HG02981 (cell line): ENCODE measurements around the gene HLA-DRA.
"Not testable (repeated sequence)": the region's sequence is repeated elsewhere in the genome, so short reads cannot be mapped to it uniquely, and the experiment has no call there.

Experiments used
- ATAC-seq: cut with Tn5 transposase; IDR thresholded peaks from one replicate; pipeline ENCODE4 v1.9.1; 2021; ENCODE audit warnings: mild to moderate bottlenecking, moderate library complexity; ENCODE audit not compliant: unreplicated experiment

Gene HLA-DRA

GRCh38 chr6:32430179-32430578, 9.5 kb upstream of the HLA-DRA start:
- no peak for ATAC-seq

GRCh38 chr6:32431142-32431541, 8.5 kb upstream of the HLA-DRA start:
- no peak for ATAC-seq

- ATAC-seq: no peak
Measured at GRCh38 chr6:32432050-32432450, 7.6 kb upstream of the HLA-DRA start.

GRCh38 chr6:32433950-32434349, 5.7 kb upstream of the HLA-DRA start:
- not testable (repeated sequence) for ATAC-seq

DNA sequence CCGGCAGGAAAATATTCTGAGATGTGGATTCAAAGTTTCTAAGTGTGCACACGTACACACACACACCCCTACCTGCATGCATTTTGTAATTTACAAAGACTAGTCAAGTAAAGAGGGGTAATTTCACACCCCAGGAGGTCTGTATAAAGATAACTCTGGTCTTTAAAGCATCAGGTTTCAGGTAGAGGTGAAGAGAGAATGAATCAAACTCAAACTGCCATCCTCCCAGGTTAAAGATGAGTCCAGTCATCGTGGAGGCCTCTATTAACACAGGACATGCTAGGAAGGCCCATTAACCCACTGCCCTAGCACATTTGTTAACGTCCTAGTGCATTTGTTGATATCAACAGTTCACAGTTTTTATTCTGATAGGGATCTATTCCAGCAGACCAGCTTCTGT, 3.5 kb upstream of the HLA-DRA start:
- ATAC-seq: no peak

DNA sequence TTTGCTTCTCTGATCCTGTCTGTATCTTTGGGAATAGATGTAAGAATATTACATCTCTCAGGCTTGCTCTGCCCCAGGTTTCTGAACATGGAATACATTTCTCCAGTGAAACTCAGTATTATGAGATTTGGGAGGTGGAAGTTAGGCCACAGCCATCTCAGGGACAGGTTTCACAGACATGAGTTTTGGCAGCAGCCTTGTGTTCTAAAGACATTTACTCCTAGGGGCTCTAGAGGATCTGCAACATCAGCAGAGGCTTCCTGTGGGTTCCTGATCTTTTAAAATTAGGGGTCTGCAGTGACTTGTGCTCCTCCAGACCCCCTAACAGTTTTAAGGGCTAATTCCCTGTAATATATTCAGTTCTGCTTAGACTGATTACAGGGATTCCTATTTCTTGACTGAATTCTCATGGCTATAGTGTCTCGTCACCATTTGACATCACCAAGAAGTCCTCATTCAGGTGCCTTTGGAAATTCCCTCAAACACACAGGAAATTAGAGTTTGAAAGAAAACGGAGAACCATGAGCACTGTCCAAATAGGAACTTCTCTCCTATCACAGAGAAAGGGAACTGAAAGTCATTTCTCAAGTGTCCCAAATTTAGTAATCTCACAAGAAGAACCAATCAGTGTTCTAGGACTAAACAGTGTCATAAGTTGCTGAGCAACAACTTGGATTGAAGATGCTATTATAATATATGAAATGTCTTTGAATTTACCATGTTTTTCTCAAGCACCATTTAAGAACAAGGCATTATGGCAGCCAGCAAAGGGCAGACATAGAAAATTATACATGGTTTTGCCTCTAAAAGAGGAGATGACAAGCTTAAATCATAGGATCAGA, 2.5 kb upstream of the HLA-DRA start:
- peak; percentile 55 for ATAC-seq

- ATAC-seq: no peak
Measured at GRCh38 chr6:32439139-32439538, 548 bp upstream of the HLA-DRA start.

DNA sequence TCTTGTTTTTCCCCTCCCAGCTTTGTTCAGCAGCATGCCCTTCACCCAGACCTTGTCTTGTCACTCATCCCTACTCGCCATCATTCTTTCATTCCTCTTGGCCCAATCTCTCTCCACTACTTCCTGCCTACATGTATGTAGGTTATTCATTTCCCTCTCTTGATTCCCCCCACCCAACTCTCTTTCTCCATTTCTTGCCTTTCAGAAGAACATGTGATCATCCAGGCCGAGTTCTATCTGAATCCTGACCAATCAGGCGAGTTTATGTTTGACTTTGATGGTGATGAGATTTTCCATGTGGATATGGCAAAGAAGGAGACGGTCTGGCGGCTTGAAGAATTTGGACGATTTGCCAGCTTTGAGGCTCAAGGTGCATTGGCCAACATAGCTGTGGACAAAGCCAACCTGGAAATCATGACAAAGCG, 2.6 kb downstream of the HLA-DRA start:
- ATAC-seq: no peak

- no peak for ATAC-seq
Measured at GRCh38 chr6:32442977-32443552, 3.4 kb downstream of the HLA-DRA start.

GRCh38 chr6:32444433-32444832, 4.7 kb downstream of the HLA-DRA start:
- ATAC-seq: no peak

- no peak for ATAC-seq
Measured at GRCh38 chr6:32445321-32445854, 5.7 kb downstream of the HLA-DRA start.

GRCh38 chr6:32447932-32448331, 8.2 kb downstream of the HLA-DRA start:
- no peak for ATAC-seq

GRCh38 chr6:32449088-32449736, 9.5 kb downstream of the HLA-DRA start:
- no peak for ATAC-seq

- no peak for ATAC-seq
Measured at GRCh38 chr6:32457054-32457453, 17.4 kb downstream of the HLA-DRA start.

DNA sequence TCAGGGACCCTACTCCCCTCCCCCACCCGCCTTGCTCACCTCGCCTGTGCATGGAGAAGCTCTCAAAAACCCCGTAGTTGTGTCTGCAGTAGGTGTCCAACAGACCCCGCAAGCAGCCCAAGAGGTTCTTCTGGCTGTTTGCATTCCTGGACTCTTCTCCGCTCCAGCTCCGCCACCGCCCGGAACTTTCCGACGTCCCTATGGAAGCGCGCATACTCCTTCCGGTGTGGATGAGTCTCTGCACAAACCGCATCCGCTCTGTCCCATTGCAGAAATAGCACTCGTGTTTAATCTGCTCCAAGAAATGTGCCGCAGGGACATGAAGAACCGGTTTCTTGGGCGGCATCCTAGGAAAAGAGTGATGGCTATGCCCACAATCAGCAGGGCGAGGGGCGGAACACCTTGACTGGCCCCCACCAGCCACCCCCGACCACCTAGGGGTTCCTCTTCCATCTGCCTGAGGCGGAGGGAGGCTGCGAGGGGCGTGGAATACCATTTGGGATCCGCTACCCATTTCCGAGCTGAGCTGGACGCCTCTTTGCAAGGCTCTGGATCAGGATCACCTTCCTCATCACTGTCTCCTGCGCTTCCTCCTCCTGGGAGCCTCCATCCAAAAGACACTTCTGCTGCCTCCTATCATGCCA, 20.2 kb downstream of the HLA-DRA start:
- no peak for ATAC-seq

DNA sequence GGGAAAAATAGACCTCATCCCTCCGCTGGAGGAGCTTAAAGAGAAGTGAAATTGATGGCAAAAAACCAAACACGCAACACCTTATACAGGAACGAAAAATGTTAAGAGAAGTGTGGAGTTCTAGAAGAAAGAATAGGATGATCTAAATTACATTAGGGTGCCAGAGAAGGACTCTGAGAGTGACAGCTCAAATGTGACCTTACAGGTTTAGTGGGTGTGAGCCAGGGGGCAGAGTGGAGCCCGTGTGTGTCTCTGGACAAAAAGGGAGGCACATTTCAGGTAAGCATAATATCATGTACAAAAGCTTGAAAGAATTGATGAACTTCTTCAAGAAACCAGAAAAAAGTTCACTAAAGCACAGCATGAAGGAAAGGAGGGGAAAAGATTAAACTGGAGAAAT, 20.8 kb downstream of the HLA-DRA start:
- ATAC-seq: no peak

DNA sequence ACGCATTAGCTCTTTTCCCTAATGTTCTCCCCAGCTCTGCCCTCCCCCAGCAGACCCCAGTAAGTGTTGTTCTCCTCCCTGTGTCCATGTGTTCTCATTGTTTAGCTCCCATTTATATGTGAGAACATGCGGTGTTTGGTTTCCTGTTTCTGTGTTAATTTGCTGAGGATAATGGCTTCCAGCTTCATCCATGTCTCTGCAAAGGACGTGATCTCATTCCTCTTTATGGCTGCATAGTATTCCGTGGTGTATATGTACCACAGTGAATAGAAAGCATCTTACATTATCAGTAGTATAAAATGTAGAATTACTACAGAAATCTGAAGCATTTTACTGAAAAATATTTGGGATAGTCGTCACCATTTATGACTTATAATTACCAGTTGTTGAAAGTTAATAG, 21.8 kb downstream of the HLA-DRA start:
- ATAC-seq: no peak

DNA sequence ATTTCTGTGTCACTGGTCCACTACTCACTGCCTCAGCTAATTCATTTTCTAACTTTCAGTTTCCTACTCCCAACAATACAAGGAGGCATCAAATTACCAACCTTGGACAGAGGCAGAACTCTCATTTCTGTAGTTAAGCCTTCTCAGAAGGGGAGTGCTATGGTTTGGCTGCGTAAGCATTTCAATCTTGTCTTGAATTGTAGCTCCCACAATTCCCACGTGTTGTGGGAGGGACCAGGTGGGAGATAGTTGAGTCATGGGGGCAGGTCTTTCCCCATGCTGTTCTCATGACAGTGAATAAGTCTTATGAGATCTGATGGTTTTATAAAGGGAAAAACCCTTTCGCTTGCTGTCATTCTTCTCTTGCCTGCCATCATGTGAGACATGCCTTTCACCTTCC, 22.9 kb downstream of the HLA-DRA start:
- peak; percentile 82 for ATAC-seq

DNA sequence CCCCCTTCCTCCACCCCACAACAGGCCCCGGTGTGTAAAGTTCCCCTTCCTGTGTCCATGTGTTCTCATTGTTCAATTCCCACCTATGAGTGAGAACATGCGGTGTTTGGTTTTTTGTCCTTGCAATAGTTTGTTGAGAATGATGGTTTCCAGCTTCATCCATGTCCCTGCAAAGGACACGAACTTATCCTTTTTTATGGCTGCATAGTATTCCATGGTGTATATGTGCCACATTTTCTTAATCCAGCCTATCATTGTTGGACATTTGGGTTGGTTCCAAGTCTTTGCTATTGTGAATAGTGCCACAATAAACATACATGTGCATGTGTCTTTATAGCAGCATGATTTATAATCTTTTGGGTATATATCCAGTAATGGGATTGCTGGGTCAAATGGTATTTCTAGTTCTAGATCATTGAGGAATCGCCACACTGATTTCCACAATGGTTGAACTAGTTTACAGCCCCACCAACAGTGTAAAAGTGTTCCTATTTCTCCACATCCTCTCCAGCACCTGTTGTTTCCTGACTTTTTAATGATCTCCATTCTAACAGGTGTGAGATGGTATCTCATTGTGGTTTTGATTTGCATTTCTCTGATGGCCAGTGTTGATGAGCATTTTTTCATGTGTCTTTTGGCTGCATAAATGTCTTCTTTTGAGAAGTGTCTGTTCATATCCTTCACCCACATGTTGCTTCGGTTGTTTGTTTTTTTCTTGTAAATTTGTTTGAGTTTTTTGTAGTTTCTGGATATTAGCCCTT, 28.2 kb downstream of the HLA-DRA start:
- not testable (repeated sequence) for ATAC-seq

DNA sequence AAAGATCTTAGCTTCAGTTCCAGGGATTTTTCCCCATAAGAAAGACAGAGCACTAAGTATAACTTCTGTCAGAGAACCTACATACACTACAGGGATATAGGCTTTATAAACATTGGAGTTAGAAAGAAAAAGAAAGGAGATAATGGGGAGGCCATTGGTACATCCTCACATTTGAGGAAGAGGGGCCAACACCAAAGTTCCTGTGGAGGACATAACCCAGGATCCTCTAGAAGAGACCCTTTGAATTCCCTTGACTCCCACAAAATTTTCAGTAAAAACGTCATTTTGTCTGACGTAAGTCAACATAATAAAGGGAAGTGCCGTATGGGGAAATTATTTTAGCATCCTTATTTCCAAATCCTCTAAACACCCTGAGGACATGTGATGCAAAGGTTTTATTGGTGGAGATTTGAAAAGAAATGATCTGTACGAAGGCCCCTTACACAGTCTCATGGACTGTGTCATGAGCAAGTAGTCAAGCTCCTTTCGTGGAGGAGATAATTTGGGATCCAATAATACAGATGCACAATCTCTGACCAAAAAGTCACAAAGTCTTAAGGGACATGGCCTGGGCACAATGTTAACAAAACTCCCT, 33.2 kb downstream of the HLA-DRA start:
- ATAC-seq: no peak
